ENCODE measurements around the gene CEP63. TPM values are rescaled to one million over a fixed set of nuclear protein-coding genes. Genes with fewer than 3 reads are reported as not detected.

Gene CEP63
- total and polyA plus RNA-seq, 2 of the 8 experiments (the other 6 are each of a cell fraction or from before 2014, with no cell fraction given): 5.3 to 18.2 TPM

DNA sequence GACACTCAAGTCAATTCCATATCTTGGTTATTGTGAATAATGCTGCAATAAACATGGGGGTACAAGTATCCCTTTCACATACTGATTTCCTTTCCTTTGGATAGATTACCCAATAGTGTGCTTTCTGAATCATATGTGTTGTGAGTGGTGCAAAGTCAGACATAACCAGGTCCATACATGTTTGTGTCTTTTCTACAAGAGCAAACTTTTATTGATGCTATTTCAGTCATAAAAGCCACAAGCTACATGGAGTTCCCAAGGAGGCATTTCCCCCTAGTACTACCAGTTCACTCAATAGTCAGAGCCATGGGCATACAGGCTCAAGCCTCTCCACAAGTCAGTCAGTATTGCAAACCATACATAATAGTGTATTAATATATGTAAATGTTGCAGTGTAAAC lies 10.1 kb downstream of the CEP63 start (continued):
- TF ChIP-seq, protein P1, sequence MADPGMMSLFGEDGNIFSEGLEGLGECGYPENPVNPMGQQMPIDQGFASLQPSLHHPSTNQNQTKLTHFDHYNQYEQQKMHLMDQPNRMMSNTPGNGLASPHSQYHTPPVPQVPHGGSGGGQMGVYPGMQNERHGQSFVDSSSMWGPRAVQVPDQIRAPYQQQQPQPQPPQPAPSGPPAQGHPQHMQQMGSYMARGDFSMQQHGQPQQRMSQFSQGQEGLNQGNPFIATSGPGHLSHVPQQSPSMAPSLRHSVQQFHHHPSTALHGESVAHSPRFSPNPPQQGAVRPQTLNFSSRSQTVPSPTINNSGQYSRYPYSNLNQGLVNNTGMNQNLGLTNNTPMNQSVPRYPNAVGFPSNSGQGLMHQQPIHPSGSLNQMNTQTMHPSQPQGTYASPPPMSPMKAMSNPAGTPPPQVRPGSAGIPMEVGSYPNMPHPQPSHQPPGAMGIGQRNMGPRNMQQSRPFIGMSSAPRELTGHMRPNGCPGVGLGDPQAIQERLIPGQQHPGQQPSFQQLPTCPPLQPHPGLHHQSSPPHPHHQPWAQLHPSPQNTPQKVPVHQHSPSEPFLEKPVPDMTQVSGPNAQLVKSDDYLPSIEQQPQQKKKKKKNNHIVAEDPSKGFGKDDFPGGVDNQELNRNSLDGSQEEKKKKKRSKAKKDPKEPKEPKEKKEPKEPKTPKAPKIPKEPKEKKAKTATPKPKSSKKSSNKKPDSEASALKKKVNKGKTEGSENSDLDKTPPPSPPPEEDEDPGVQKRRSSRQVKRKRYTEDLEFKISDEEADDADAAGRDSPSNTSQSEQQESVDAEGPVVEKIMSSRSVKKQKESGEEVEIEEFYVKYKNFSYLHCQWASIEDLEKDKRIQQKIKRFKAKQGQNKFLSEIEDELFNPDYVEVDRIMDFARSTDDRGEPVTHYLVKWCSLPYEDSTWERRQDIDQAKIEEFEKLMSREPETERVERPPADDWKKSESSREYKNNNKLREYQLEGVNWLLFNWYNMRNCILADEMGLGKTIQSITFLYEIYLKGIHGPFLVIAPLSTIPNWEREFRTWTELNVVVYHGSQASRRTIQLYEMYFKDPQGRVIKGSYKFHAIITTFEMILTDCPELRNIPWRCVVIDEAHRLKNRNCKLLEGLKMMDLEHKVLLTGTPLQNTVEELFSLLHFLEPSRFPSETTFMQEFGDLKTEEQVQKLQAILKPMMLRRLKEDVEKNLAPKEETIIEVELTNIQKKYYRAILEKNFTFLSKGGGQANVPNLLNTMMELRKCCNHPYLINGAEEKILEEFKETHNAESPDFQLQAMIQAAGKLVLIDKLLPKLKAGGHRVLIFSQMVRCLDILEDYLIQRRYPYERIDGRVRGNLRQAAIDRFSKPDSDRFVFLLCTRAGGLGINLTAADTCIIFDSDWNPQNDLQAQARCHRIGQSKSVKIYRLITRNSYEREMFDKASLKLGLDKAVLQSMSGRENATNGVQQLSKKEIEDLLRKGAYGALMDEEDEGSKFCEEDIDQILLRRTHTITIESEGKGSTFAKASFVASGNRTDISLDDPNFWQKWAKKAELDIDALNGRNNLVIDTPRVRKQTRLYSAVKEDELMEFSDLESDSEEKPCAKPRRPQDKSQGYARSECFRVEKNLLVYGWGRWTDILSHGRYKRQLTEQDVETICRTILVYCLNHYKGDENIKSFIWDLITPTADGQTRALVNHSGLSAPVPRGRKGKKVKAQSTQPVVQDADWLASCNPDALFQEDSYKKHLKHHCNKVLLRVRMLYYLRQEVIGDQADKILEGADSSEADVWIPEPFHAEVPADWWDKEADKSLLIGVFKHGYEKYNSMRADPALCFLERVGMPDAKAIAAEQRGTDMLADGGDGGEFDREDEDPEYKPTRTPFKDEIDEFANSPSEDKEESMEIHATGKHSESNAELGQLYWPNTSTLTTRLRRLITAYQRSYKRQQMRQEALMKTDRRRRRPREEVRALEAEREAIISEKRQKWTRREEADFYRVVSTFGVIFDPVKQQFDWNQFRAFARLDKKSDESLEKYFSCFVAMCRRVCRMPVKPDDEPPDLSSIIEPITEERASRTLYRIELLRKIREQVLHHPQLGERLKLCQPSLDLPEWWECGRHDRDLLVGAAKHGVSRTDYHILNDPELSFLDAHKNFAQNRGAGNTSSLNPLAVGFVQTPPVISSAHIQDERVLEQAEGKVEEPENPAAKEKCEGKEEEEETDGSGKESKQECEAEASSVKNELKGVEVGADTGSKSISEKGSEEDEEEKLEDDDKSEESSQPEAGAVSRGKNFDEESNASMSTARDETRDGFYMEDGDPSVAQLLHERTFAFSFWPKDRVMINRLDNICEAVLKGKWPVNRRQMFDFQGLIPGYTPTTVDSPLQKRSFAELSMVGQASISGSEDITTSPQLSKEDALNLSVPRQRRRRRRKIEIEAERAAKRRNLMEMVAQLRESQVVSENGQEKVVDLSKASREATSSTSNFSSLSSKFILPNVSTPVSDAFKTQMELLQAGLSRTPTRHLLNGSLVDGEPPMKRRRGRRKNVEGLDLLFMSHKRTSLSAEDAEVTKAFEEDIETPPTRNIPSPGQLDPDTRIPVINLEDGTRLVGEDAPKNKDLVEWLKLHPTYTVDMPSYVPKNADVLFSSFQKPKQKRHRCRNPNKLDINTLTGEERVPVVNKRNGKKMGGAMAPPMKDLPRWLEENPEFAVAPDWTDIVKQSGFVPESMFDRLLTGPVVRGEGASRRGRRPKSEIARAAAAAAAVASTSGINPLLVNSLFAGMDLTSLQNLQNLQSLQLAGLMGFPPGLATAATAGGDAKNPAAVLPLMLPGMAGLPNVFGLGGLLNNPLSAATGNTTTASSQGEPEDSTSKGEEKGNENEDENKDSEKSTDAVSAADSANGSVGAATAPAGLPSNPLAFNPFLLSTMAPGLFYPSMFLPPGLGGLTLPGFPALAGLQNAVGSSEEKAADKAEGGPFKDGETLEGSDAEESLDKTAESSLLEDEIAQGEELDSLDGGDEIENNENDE (IDR thresholded peaks at IDR 0.05; ENCODE audit: insufficient replicate concordance, low read length): no peak
- TF ChIP-seq, protein P2, sequence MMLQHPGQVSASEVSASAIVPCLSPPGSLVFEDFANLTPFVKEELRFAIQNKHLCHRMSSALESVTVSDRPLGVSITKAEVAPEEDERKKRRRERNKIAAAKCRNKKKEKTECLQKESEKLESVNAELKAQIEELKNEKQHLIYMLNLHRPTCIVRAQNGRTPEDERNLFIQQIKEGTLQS (IDR thresholded peaks at IDR 0.05; ENCODE audit: insufficient read depth, low read depth, low read length): no peak
- TF ChIP-seq CTBP2 (IDR thresholded peaks at IDR 0.05; ENCODE audit: borderline replicate concordance, insufficient read depth, insufficient read length, low read length) (no peak), HDAC6 (IDR thresholded peaks at IDR 0.05; ENCODE audit: low read depth, low read length) (no peak), EGR1 (IDR thresholded peaks at IDR 0.05; ENCODE audit: borderline replicate concordance, low read depth, low read length) (no peak)

Measured in H1 (cell line).